OCI-LY7 (cell line): ENCODE results near the gene TNS1. TPM values are rescaled to one million over a fixed set of nuclear protein-coding genes. Genes with fewer than 3 reads are reported as not detected.

Source experiments
- BruUV-seq: library from RNA; stranded (reverse); fragments of 400-500 nt; replicated peaks from 2 replicates; lab custom pipeline; 2021; lab: Mats Ljungman, UMichigan
- CTCF ChIA-PET: fragments of 300-600 bp; sonication (Branson Sonifier 250); formaldehyde crosslinking; loops from one replicate; lab custom pipeline; 2022; ENCODE audit warnings: antibody characterized with exemption; ENCODE audit not compliant: unreplicated experiment; lab: Charles Lee
- POLR2A ChIA-PET: fragments of 300-600 bp; sonication (Branson Sonifier 250); formaldehyde crosslinking; loops from one replicate; lab custom pipeline; 2022; ENCODE audit warnings: antibody characterized with exemption; lab: Charles Lee
- DNase-seq: peaks from one replicate; pipeline ENCODE4 v3.0.0-alpha.2; 2015; ENCODE audit warnings: low spot score
- H2AFZ ChIP-seq: fragments of 200-600 bp; sonication (generic), shearing (Covaris generic); 2 replicates; pipeline ENCODE4 v1.6.1; 2014; ENCODE audit warnings: mild to moderate bottlenecking, antibody characterized with exemption, low read length, moderate library complexity
- H3K27ac ChIP-seq: fragments of 200-600 bp; sonication (generic); 2 replicates; pipeline ENCODE4 v1.5.1; 2014; ENCODE audit warnings: mixed run types, low read depth, mild to moderate bottlenecking, moderate library complexity, low read length, inconsistent platforms; ENCODE audit not compliant: poor library complexity, severe bottlenecking
- H3K36me3 ChIP-seq: fragments of 200-600 bp; sonication (generic); 2 replicates; pipeline ENCODE4 v1.6.1; 2014; ENCODE audit warnings: mild to moderate bottlenecking, antibody characterized with exemption, low read length, moderate library complexity, mixed read lengths; ENCODE audit not compliant: insufficient read depth
- H3K4me1 ChIP-seq: fragments of 200-600 bp; sonication (generic); 2 replicates; pipeline ENCODE4 v1.5.1; 2014; ENCODE audit warnings: mild to moderate bottlenecking, low read length; ENCODE audit not compliant: insufficient read depth, poor library complexity, severe bottlenecking
- H3K4me2 ChIP-seq: fragments of 200-600 bp; sonication (generic); 2 replicates; pipeline ENCODE4 v1.6.1; 2014; ENCODE audit warnings: mild to moderate bottlenecking, low read length
- H3K4me3 ChIP-seq: fragments of 200-600 bp; sonication (generic); 2 replicates; pipeline ENCODE4 v1.5.1; 2014; ENCODE audit warnings: mild to moderate bottlenecking, low read depth, low read length; ENCODE audit not compliant: poor library complexity, severe bottlenecking
- H3K79me2 ChIP-seq: fragments of 200-600 bp; sonication (generic); 2 replicates; pipeline ENCODE4 v1.6.1; 2016; ENCODE audit warnings: low read depth, mild to moderate bottlenecking, low read length, moderate library complexity, mixed read lengths; ENCODE audit not compliant: insufficient read depth
- H3K9me2 ChIP-seq: fragments of 200-600 bp; sonication (generic); 2 replicates; pipeline ENCODE4 v1.6.1; 2016; ENCODE audit warnings: mild to moderate bottlenecking, low read length, mixed read lengths; ENCODE audit not compliant: insufficient read depth
- H3K9me3 ChIP-seq: fragments of 200-600 bp; sonication (generic); 2 replicates; pipeline ENCODE4 v1.6.1; 2014; ENCODE audit warnings: mild to moderate bottlenecking, mixed run types, low read length, mixed read lengths
- H4K20me1 ChIP-seq: fragments of 200-600 bp; sonication (generic); 2 replicates; pipeline ENCODE4 v1.6.1; 2014; ENCODE audit warnings: mild to moderate bottlenecking, antibody characterized with exemption, low read length, moderate library complexity, mixed read lengths; ENCODE audit not compliant: insufficient read depth
- EZH2phosphoT487 ChIP-seq: fragments of 200-600 bp; sonication (generic); IDR thresholded peaks from 2 replicates; pipeline ENCODE4 v1.6.1; 2018; ENCODE audit warnings: low read depth, borderline replicate concordance, mild to moderate bottlenecking, mixed run types, antibody characterized with exemption, low read length, moderate library complexity, mixed read lengths
- intact Hi-C: fragments of 100-400 bp; cut with micrococcal nuclease; formaldehyde crosslinking; loops from one replicate; pipeline ENCODE4 v1.10.0; 2022; ENCODE audit not compliant: unreplicated experiment
- total RNA-seq, 2 experiments: library from RNA; depleted of rRNA in 1 of 2; stranded (reverse); fragments of >200 nt in 1 of 2; shearing (Covaris generic) in 1 of 2; gene quantifications; 2 replicates each; pipeline ENCODE4 v1.2.3, GENCODE V29; 2014 to 2022
- TF ChIP-seq, protein P1 (sequence below): fragments of 200-600 bp; sonication (generic); conservative IDR thresholded peaks from 2 replicates; pipeline ENCODE4 v1.5.1; 2014; ENCODE audit warnings: mild to moderate bottlenecking, antibody characterized with exemption, low read length, moderate library complexity, mixed read lengths

Gene TNS1
- total RNA-seq, 2 experiments from 2014 or later, result not detected

DNA sequence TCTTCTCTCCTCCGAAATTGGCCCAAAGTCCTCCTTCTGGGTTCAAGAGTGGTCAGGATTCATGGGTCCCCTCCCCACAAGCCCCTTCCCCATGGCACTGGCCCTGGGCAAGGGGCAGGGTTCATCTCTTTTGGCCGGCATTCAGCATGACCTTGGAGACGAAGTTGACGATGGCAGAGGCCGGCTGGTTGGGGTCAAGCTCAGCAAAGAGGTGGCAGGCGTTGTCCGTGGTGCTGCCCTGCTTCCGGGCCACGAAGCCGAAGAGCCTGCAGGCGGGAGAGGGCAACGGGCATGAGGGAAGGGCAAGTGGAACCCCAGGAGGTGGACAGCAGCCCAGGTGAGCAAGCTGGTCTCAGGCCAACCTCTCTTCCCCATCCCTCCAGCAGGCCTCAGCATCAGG lies 198.5 kb downstream of the TNS1 start:
- Histone ChIP-seq H3K4me1 (no peaks in the 10 kb centered on the region), H3K36me3 (no peaks in the 10 kb centered on the region), H3K9me2 (no peaks in the 10 kb centered on the region), H2AFZ (no peak overlapping the region), H3K4me3 (no peak overlapping the region), H3K4me2 (no peak overlapping the region), H3K9me3 (no peaks in the 10 kb centered on the region), H4K20me1 (no peaks in the 10 kb centered on the region), H3K79me2 (no peaks in the 10 kb centered on the region), H3K27ac (no peak overlapping the region)
- intact Hi-C loops, result no loop called here
- DNase-seq, result no peak
- POLR2A ChIA-PET, result no interaction called here
- no TSS peak for BruUV-seq
- TF ChIP-seq, protein P1, sequence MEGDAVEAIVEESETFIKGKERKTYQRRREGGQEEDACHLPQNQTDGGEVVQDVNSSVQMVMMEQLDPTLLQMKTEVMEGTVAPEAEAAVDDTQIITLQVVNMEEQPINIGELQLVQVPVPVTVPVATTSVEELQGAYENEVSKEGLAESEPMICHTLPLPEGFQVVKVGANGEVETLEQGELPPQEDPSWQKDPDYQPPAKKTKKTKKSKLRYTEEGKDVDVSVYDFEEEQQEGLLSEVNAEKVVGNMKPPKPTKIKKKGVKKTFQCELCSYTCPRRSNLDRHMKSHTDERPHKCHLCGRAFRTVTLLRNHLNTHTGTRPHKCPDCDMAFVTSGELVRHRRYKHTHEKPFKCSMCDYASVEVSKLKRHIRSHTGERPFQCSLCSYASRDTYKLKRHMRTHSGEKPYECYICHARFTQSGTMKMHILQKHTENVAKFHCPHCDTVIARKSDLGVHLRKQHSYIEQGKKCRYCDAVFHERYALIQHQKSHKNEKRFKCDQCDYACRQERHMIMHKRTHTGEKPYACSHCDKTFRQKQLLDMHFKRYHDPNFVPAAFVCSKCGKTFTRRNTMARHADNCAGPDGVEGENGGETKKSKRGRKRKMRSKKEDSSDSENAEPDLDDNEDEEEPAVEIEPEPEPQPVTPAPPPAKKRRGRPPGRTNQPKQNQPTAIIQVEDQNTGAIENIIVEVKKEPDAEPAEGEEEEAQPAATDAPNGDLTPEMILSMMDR, result no peak
- TF ChIP-seq EZH2phosphoT487, result no peak
- CTCF ChIA-PET, result no interaction called here

DNA sequence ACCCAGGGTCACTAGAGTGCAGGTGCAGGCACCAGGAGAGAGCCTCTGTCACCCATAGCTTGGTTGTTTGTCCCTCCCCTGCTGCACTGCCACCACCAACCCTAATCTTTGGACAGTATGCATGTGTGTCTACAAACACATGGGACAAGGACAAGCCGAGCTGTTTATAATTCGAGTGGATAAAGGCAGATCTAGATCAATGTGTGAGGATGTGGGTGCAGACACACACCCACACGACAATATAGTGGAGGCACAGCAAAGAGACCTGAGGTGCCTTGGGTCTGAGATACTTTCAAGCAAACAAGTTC lies 199.2 kb downstream of the TNS1 start:
- intact Hi-C loops, result no loop called here
- Histone ChIP-seq H3K4me1 (peaks cover 7% of the 10 kb centered on the region), H3K36me3 (no peaks in the 10 kb centered on the region), H3K79me2 (no peaks in the 10 kb centered on the region), H3K4me2 (no peak overlapping the region), H3K9me2 (no peaks in the 10 kb centered on the region), H3K27ac (no peak overlapping the region), H3K9me3 (no peaks in the 10 kb centered on the region), H3K4me3 (no peak overlapping the region), H2AFZ (no peak overlapping the region), H4K20me1 (no peaks in the 10 kb centered on the region)
- DNase-seq, result no peak
- ChIA-PET POLR2A (no interaction called here), CTCF (no interaction called here)
- no TSS peak for BruUV-seq
- TF ChIP-seq, protein P1, result no peak
- no peak for TF ChIP-seq EZH2phosphoT487

DNA sequence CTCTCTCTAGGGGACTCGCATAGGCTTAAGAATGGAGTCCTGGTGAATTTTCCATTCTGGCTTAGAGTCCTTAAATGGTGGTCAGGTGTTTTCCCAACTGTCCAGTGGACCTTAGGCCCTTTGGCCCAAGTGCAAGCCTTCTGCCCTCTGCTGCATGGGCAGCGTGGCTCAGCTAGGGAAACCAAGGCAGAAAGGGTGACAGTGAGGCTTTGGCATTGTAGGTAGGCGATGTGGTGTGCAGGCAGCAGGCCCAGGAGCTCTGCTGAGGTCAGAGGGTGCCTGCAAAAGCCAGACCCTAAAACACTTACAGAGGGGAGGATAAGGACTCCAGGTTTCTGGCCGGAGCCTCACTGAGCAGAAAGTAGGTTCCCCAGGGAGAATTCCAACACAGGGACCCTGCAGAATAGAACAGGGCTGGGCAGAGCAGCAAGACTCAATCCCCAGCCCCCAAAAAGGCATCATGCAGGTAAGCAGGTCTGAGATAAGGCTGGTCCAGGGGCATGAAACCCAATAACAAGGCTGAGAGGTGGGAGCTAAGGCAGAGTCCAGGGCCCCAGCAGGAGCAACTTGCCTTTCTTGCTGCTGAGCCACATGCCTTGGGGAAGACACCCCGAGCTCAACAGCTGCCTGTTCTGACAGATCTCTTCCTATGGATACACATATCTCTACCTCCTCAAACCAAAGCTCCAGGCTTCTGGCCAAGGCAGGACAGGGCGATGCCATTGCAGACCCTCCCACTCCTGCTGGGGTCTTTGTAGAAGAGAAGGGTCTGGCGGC lies 199.7 kb downstream of the TNS1 start:
- no peak for DNase-seq
- BruUV-seq, result no TSS peak

More for the DNA sequence above, 199.7 kb downstream of the TNS1 start:
- H2AFZ ChIP-seq, result no peak overlapping the region
- no peaks in the 10 kb centered on the region for H3K79me2 ChIP-seq
- H3K36me3 ChIP-seq, result no peaks in the 10 kb centered on the region
- H3K4me2 ChIP-seq, result no peak overlapping the region
- no peak overlapping the region for H3K27ac ChIP-seq
- H3K4me1 ChIP-seq, result peaks cover 10% of the 10 kb centered on the region
- ChIA-PET POLR2A (no interaction called here), CTCF (no interaction called here)
- no peak for TF ChIP-seq EZH2phosphoT487
- TF ChIP-seq, protein P1, result no peak
- no peaks in the 10 kb centered on the region for H4K20me1 ChIP-seq
- no peaks in the 10 kb centered on the region for H3K9me3 ChIP-seq
- no peak overlapping the region for H3K4me3 ChIP-seq
- intact Hi-C loops, result no loop called here
- no peaks in the 10 kb centered on the region for H3K9me2 ChIP-seq
